ENCODE results near the gene IQSEC1. TPM values are rescaled to one million over a fixed set of nuclear protein-coding genes. Genes with fewer than 3 reads are reported as not detected.

The IQSEC1 gene
- total and polyA plus RNA-seq, 9 of the 15 experiments (the other 6 are each of a cell fraction or from before 2014, with no cell fraction given), result 0.56 to 39.0 (median 6.8) TPM

DNA sequence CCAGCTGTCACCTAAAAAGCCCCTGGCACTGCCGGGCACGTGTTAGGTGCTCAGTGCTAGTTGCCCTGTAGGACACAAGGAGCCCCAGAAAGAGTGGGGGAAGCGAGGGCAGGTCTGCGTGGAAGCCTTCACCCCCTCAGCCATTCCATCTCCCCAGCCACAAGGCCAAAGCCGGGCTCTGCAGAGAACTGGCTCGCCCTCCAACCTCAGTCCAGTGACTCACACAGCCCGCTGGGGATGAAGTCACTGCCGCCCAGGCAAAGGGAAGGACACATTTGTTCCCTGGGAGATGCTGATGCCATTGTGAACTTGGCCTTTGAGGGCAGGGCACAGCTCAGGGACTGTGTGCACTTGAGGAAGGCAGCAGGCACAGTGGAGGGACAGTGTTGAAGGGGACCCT, 48.1 kb downstream of the IQSEC1 start (continued):
- TF ChIP-seq NR2C1 (IDR thresholded peaks at IDR 0.05) (no peak), NR2C1 (tag; IDR thresholded peaks at IDR 0.05) (no peak), JUN (IDR thresholded peaks at IDR 0.05; ENCODE audit: borderline replicate concordance, low read depth, low read length) (peak; percentile 56; the same call in 1 of the 2 replicates), JUN (CRISPR knock-in tag; IDR thresholded peaks at IDR 0.05; ENCODE audit: borderline replicate concordance) (no peak), KDM4B (IDR thresholded peaks at IDR 0.05; ENCODE audit: borderline replicate concordance in 2 of 2, low read depth in 1 of 2) (no peak), FOXJ3 (CRISPR knock-in tag; IDR thresholded peaks at IDR 0.05) (no peak), TAF1 (IDR thresholded peaks at IDR 0.05; ENCODE audit: control insufficient read depth, extremely low read depth, insufficient read depth, low read length, severe bottlenecking) (no peak), EGR1 (conservative IDR thresholded peaks at IDR 0.05) (0 out of 2 replicates have a peak, but pooled peaks have one; percentile 16), NR2C2 (CRISPR knock-in tag; IDR thresholded peaks at IDR 0.05) (no peak), NR2C2 (tag; IDR thresholded peaks at IDR 0.05) (no peak), CC2D1A (IDR thresholded peaks at IDR 0.05) (no peak), PHTF2 (CRISPR knock-in tag; IDR thresholded peaks at IDR 0.05) (no peak), YY1 (IDR thresholded peaks at IDR 0.05; ENCODE audit: borderline replicate concordance in 1 of 3, control insufficient read depth in 1 of 3, extremely low read depth in 1 of 3, insufficient read depth in 3 of 3, insufficient read length in 1 of 3, insufficient replicate concordance in 2 of 3, low read depth in 1 of 3, low read length in 2 of 3) (no peak), ARID2 (IDR thresholded peaks at IDR 0.05) (no peak), JUND (IDR thresholded peaks at IDR 0.05; ENCODE audit: borderline replicate concordance, low read depth, low read length) (peak; percentile 54; the same call in 1 of the 2 replicates), JUND (tag; IDR thresholded peaks at IDR 0.05; ENCODE audit: borderline replicate concordance, low read depth, low read length) (no peak), MIER1 (IDR thresholded peaks at IDR 0.05; ENCODE audit: low read depth) (no peak)
- TF ChIP-seq, protein P1, sequence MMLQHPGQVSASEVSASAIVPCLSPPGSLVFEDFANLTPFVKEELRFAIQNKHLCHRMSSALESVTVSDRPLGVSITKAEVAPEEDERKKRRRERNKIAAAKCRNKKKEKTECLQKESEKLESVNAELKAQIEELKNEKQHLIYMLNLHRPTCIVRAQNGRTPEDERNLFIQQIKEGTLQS (IDR thresholded peaks at IDR 0.05), result peak; percentile 70
- TF ChIP-seq, protein P1 (CRISPR knock-in tag; conservative IDR thresholded peaks at IDR 0.05), result no peak
- TF ChIP-seq, protein P2, sequence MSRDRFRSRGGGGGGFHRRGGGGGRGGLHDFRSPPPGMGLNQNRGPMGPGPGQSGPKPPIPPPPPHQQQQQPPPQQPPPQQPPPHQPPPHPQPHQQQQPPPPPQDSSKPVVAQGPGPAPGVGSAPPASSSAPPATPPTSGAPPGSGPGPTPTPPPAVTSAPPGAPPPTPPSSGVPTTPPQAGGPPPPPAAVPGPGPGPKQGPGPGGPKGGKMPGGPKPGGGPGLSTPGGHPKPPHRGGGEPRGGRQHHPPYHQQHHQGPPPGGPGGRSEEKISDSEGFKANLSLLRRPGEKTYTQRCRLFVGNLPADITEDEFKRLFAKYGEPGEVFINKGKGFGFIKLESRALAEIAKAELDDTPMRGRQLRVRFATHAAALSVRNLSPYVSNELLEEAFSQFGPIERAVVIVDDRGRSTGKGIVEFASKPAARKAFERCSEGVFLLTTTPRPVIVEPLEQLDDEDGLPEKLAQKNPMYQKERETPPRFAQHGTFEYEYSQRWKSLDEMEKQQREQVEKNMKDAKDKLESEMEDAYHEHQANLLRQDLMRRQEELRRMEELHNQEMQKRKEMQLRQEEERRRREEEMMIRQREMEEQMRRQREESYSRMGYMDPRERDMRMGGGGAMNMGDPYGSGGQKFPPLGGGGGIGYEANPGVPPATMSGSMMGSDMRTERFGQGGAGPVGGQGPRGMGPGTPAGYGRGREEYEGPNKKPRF (IDR thresholded peaks at IDR 0.05; ENCODE audit: low read depth, low read length), result no peak
- TF ChIP-seq, protein P3, sequence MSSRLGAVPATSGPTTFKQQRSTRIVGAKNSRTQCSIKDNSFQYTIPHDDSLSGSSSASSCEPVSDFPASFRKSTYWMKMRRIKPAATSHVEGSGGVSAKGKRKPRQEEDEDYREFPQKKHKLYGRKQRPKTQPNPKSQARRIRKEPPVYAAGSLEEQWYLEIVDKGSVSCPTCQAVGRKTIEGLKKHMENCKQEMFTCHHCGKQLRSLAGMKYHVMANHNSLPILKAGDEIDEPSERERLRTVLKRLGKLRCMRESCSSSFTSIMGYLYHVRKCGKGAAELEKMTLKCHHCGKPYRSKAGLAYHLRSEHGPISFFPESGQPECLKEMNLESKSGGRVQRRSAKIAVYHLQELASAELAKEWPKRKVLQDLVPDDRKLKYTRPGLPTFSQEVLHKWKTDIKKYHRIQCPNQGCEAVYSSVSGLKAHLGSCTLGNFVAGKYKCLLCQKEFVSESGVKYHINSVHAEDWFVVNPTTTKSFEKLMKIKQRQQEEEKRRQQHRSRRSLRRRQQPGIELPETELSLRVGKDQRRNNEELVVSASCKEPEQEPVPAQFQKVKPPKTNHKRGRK (tag; IDR thresholded peaks at IDR 0.05), result no peak
- TF ChIP-seq, protein P4, sequence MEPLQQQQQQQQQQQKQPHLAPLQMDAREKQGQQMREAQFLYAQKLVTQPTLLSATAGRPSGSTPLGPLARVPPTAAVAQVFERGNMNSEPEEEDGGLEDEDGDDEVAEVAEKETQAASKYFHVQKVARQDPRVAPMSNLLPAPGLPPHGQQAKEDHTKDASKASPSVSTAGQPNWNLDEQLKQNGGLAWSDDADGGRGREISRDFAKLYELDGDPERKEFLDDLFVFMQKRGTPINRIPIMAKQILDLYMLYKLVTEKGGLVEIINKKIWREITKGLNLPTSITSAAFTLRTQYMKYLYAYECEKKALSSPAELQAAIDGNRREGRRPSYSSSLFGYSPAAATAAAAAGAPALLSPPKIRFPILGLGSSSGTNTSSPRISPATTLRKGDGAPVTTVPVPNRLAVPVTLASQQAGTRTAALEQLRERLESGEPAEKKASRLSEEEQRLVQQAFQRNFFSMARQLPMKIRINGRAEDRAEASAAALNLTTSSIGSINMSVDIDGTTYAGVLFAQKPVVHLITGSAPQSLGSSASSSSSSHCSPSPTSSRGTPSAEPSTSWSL (CRISPR knock-in tag; IDR thresholded peaks at IDR 0.05; ENCODE audit: borderline replicate concordance), result no peak
